Stomach (tissue), 4 donors: Measurements from ENCODE around the gene STK33.

Experiments used
- EP300 ChIP-seq: sonication (generic); formaldehyde crosslinking; IDR thresholded peaks from one replicate; pipeline ENCODE4 v1.6.1; 2017; ENCODE audit warnings: antibody characterized with exemption
- POLR2AphosphoS5 ChIP-seq, 3 donors: sonication (generic); formaldehyde crosslinking; IDR thresholded peaks; one replicate each; pipeline ENCODE4 v1.6.1; 2016; ENCODE audit warnings: antibody characterized with exemption in 3 of 3
- TF ChIP-seq, protein P1 (sequence below), 7 experiments: fragments of 450-650 bp in 4 of 7; fragments of 200-600 bp in 3 of 7; sonication (generic) in 3 of 7; IDR thresholded peaks; one replicate each; pipeline ENCODE4 v1.5.1; 2016 to 2019; ENCODE audit warnings: antibody characterized with exemption in 7 of 7, control low read depth in 2 of 7, mild to moderate bottlenecking in 1 of 7

DNA sequence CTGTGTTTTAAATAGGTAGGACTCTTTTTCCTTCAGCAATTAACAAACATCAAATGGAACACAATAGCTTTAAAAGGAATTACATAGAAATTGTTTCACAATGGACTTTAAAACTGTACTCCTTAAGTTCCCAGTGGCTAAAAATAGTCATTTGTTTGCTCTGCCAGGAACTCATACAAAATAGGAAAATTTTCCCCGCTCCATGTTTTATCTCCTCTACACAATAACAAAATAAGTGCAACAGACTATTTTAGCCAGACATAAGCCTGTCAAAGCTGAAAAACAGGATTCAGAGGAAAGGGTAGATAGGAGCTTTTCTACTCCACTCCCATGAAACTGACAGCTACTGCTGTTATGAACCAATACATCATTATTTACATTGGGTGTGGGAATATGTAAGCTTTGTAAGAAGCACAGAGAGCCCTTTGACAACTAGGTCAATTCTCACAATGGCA lies 90.1 kb downstream of the STK33 start:
- TF ChIP-seq, protein P1, sequence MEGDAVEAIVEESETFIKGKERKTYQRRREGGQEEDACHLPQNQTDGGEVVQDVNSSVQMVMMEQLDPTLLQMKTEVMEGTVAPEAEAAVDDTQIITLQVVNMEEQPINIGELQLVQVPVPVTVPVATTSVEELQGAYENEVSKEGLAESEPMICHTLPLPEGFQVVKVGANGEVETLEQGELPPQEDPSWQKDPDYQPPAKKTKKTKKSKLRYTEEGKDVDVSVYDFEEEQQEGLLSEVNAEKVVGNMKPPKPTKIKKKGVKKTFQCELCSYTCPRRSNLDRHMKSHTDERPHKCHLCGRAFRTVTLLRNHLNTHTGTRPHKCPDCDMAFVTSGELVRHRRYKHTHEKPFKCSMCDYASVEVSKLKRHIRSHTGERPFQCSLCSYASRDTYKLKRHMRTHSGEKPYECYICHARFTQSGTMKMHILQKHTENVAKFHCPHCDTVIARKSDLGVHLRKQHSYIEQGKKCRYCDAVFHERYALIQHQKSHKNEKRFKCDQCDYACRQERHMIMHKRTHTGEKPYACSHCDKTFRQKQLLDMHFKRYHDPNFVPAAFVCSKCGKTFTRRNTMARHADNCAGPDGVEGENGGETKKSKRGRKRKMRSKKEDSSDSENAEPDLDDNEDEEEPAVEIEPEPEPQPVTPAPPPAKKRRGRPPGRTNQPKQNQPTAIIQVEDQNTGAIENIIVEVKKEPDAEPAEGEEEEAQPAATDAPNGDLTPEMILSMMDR (IDR thresholded peaks at IDR 0.05) = no peak
- TF ChIP-seq POLR2AphosphoS5 (IDR thresholded peaks at IDR 0.05) (no peak), EP300 (no peak)
